Liver (tissue), 9 donors: ENCODE results near the gene SIK3. TPM values are rescaled to one million over a fixed set of nuclear protein-coding genes. Genes with fewer than 3 reads are reported as not detected.

Source experiments
- DNase-seq: peaks from one replicate; pipeline ENCODE4 v3.0.0-alpha.2; 2017; ENCODE audit warnings: low spot score
- H3K27ac ChIP-seq, 2 donors: one replicate each; pipeline ENCODE4 v1.7.0; 2013; ENCODE audit warnings: inconsistent platforms in 2 of 2, low read length in 2 of 2, control low read depth in 1 of 2, low read depth in 1 of 2, mild to moderate bottlenecking in 1 of 2
- H3K27me3 ChIP-seq, 4 donors: one replicate each; pipeline versions ENCODE4 v1.6.1 to v1.7.0; 2013; ENCODE audit warnings: low read length in 3 of 4, inconsistent platforms in 1 of 4, mild to moderate bottlenecking in 1 of 4, moderate library complexity in 1 of 4; ENCODE audit not compliant: control insufficient read depth in 4 of 4, insufficient read depth in 4 of 4
- H3K36me3 ChIP-seq, 4 donors: one replicate each; pipeline versions ENCODE4 v1.6.1 to v1.7.0; 2013; ENCODE audit warnings: low read length in 3 of 4, mild to moderate bottlenecking in 3 of 4, low read depth in 1 of 4, moderate library complexity in 1 of 4; ENCODE audit not compliant: control insufficient read depth in 4 of 4, insufficient read depth in 3 of 4
- H3K4me1 ChIP-seq, 4 donors: one replicate each; pipeline versions ENCODE4 v1.6.1 to v1.7.0; 2013; ENCODE audit warnings: low read length in 3 of 4, mild to moderate bottlenecking in 3 of 4, moderate library complexity in 1 of 4; ENCODE audit not compliant: control insufficient read depth in 4 of 4, insufficient read depth in 4 of 4
- H3K4me3 ChIP-seq, 3 donors: one replicate each; pipeline versions ENCODE4 v1.6.1 to v1.7.0; 2013; ENCODE audit warnings: low read length in 3 of 3, control low read depth in 1 of 3, low read depth in 1 of 3, mild to moderate bottlenecking in 1 of 3
- H3K9ac ChIP-seq, 2 donors: one replicate each; pipeline ENCODE4 v1.7.0; 2013; ENCODE audit warnings: low read length in 2 of 2, mild to moderate bottlenecking in 2 of 2, moderate library complexity in 2 of 2, control low read depth in 1 of 2, low read depth in 1 of 2
- H3K9me3 ChIP-seq, 4 donors: one replicate each; pipeline versions ENCODE4 v1.6.1 to v1.7.0; 2013; ENCODE audit warnings: low read length in 3 of 4; ENCODE audit not compliant: control insufficient read depth in 4 of 4
- EGR1 ChIP-seq, 2 donors: IDR thresholded peaks; 2 replicates each; pipeline ENCODE4 v1.6.1; 2016 to 2018; ENCODE audit warnings: antibody characterized with exemption in 2 of 2, low read depth in 2 of 2
- FOXA1 ChIP-seq: IDR thresholded peaks from 2 replicates; pipeline ENCODE4 v1.6.1; 2016; ENCODE audit warnings: antibody characterized with exemption
- GABPA ChIP-seq, 2 donors: IDR thresholded peaks in 1 of 2; conservative IDR thresholded peaks in 1 of 2; 2 replicates each; pipeline ENCODE4 v1.6.1; 2016; ENCODE audit warnings: antibody characterized with exemption in 2 of 2, mild to moderate bottlenecking in 1 of 2, moderate library complexity in 1 of 2
- HNF4A ChIP-seq, 2 donors: conservative IDR thresholded peaks; 2 replicates each; pipeline ENCODE4 v1.6.1; 2016; ENCODE audit warnings: antibody characterized with exemption in 2 of 2, mild to moderate bottlenecking in 2 of 2
- HNF4G ChIP-seq: IDR thresholded peaks from 2 replicates; pipeline ENCODE4 v1.6.1; 2016; ENCODE audit warnings: antibody characterized with exemption
- NR2F2 ChIP-seq: IDR thresholded peaks from 2 replicates; pipeline ENCODE4 v1.6.1; 2016; ENCODE audit warnings: antibody characterized with exemption
- RAD21 ChIP-seq, 2 donors: IDR thresholded peaks; 2 replicates each; pipeline ENCODE4 v1.6.1; 2016; ENCODE audit warnings: antibody characterized with exemption in 2 of 2, mild to moderate bottlenecking in 2 of 2
- RXRA ChIP-seq, 2 donors: IDR thresholded peaks; 2 replicates each; pipeline ENCODE4 v1.6.1; 2017 to 2018; ENCODE audit warnings: antibody characterized with exemption in 2 of 2, mild to moderate bottlenecking in 1 of 2
- SP1 ChIP-seq: IDR thresholded peaks from 2 replicates; pipeline ENCODE4 v1.6.1; 2018; ENCODE audit warnings: antibody characterized with exemption, mild to moderate bottlenecking
- TAF1 ChIP-seq: conservative IDR thresholded peaks from 2 replicates; pipeline ENCODE4 v1.6.1; 2016; ENCODE audit warnings: antibody characterized with exemption, mild to moderate bottlenecking
- YY1 ChIP-seq: IDR thresholded peaks from 2 replicates; pipeline ENCODE4 v1.6.1; 2016; ENCODE audit warnings: antibody characterized with exemption, mild to moderate bottlenecking
- WGBS: extraction: QIAGEN DNeasy Blood & Tissue Kit; methylation state at CpG from one replicate; pipeline ENCODE4 v1.1.7; 2013; 5-methylcytosine and 5-hydroxymethylcytosine counted together
- polyA plus RNA-seq, 2 donors: library from polyadenylated mRNA; stranded (reverse) in 1 of 2; unstranded in 1 of 2; fragments of 200-250 nt in 1 of 2; fragments of >200 nt in 1 of 2; fragmentation: Nextera tagmentation in 1 of 2; extraction: Ambion mirVana in 1 of 2; gene quantifications; one replicate each; pipeline versions ENCODE4 v1.2.1 to v1.2.3, GENCODE V29; 2013 to 2015
- total RNA-seq, 2 donors: library from RNA; depleted of rRNA; stranded (reverse); fragments of >200 nt; gene quantifications; one replicate each; pipeline ENCODE4 v1.2.3, GENCODE V29; 2014
- TF ChIP-seq, protein P1 (sequence below): fragments of 150-350 bp; IDR thresholded peaks from 2 replicates; pipeline ENCODE4 v1.5.1; 2017; ENCODE audit warnings: improper control_type of control experiment, low read depth, low read length; ENCODE audit not compliant: missing input control
- TF ChIP-seq, protein P2 (sequence below): IDR thresholded peaks from 2 replicates; pipeline ENCODE4 v1.6.1; 2016; ENCODE audit warnings: antibody characterized with exemption, mild to moderate bottlenecking
- TF ChIP-seq, protein P3 (sequence below): IDR thresholded peaks from 2 replicates; pipeline ENCODE4 v1.6.1; 2016; ENCODE audit warnings: antibody characterized with exemption
- TF ChIP-seq, protein P4 (sequence below): IDR thresholded peaks from 2 replicates; pipeline ENCODE4 v1.6.1; 2016; ENCODE audit warnings: antibody characterized with exemption
- donor health status: healthy.
- donor health status: healthy.
- donor health status: healthy.
- donor health status: healthy.
- donor health status: healthy.

The SIK3 gene
- total and polyA plus RNA-seq, 4 donors = 6.9 to 52.4 (median 14.4) TPM

GRCh38 chr11:116794851-116795250 is 303.4 kb downstream of the SIK3 start:
- WGBS = 90% methylated on average over 2 of the region's 2 CpGs
- Histone ChIP-seq H3K9ac (no peak overlapping the region), H3K36me3 (peaks cover 0 to 2% (median 0%) of the 10 kb centered on the region in 4 donors), H3K9me3 (no peaks in the 10 kb centered on the region), H3K27ac (no peak overlapping the region), H3K27me3 (no peaks in the 10 kb centered on the region), H3K4me1 (peaks cover 5 to 49% (median 33%) of the 10 kb centered on the region in 4 donors), H3K4me3 (no peak overlapping the region)
- no peak for DNase-seq
- TF ChIP-seq, protein P1, sequence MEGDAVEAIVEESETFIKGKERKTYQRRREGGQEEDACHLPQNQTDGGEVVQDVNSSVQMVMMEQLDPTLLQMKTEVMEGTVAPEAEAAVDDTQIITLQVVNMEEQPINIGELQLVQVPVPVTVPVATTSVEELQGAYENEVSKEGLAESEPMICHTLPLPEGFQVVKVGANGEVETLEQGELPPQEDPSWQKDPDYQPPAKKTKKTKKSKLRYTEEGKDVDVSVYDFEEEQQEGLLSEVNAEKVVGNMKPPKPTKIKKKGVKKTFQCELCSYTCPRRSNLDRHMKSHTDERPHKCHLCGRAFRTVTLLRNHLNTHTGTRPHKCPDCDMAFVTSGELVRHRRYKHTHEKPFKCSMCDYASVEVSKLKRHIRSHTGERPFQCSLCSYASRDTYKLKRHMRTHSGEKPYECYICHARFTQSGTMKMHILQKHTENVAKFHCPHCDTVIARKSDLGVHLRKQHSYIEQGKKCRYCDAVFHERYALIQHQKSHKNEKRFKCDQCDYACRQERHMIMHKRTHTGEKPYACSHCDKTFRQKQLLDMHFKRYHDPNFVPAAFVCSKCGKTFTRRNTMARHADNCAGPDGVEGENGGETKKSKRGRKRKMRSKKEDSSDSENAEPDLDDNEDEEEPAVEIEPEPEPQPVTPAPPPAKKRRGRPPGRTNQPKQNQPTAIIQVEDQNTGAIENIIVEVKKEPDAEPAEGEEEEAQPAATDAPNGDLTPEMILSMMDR = no peak
- TF ChIP-seq HNF4G (no peak), NR2F2 (no peak), EGR1 (IDR thresholded peaks at IDR 0.05; ENCODE audit: low read depth in 2 of 2) (no peak), TAF1 (no peak), RXRA (IDR thresholded peaks at IDR 0.05) (no peak), SP1 (no peak), YY1 (no peak), HNF4A (conservative IDR thresholded peaks at IDR 0.05) (no peak), RAD21 (IDR thresholded peaks at IDR 0.05) (no peak), GABPA (IDR thresholded peaks at IDR 0.05 in 1 of 2, conservative IDR thresholded peaks at IDR 0.05 in 1 of 2) (no peak), FOXA1 (no peak)
- TF ChIP-seq, protein P2, sequence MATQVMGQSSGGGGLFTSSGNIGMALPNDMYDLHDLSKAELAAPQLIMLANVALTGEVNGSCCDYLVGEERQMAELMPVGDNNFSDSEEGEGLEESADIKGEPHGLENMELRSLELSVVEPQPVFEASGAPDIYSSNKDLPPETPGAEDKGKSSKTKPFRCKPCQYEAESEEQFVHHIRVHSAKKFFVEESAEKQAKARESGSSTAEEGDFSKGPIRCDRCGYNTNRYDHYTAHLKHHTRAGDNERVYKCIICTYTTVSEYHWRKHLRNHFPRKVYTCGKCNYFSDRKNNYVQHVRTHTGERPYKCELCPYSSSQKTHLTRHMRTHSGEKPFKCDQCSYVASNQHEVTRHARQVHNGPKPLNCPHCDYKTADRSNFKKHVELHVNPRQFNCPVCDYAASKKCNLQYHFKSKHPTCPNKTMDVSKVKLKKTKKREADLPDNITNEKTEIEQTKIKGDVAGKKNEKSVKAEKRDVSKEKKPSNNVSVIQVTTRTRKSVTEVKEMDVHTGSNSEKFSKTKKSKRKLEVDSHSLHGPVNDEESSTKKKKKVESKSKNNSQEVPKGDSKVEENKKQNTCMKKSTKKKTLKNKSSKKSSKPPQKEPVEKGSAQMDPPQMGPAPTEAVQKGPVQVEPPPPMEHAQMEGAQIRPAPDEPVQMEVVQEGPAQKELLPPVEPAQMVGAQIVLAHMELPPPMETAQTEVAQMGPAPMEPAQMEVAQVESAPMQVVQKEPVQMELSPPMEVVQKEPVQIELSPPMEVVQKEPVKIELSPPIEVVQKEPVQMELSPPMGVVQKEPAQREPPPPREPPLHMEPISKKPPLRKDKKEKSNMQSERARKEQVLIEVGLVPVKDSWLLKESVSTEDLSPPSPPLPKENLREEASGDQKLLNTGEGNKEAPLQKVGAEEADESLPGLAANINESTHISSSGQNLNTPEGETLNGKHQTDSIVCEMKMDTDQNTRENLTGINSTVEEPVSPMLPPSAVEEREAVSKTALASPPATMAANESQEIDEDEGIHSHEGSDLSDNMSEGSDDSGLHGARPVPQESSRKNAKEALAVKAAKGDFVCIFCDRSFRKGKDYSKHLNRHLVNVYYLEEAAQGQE = no peak
- TF ChIP-seq, protein P3, sequence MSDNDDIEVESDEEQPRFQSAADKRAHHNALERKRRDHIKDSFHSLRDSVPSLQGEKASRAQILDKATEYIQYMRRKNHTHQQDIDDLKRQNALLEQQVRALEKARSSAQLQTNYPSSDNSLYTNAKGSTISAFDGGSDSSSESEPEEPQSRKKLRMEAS = no peak
- TF ChIP-seq, protein P4, sequence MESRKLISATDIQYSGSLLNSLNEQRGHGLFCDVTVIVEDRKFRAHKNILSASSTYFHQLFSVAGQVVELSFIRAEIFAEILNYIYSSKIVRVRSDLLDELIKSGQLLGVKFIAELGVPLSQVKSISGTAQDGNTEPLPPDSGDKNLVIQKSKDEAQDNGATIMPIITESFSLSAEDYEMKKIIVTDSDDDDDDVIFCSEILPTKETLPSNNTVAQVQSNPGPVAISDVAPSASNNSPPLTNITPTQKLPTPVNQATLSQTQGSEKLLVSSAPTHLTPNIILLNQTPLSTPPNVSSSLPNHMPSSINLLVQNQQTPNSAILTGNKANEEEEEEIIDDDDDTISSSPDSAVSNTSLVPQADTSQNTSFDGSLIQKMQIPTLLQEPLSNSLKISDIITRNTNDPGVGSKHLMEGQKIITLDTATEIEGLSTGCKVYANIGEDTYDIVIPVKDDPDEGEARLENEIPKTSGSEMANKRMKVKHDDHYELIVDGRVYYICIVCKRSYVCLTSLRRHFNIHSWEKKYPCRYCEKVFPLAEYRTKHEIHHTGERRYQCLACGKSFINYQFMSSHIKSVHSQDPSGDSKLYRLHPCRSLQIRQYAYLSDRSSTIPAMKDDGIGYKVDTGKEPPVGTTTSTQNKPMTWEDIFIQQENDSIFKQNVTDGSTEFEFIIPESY = no peak

- 96% methylated on average over 1 of the region's 1 CpG for WGBS
- H3K9ac ChIP-seq = no peak overlapping the region
- H3K27ac ChIP-seq = no peak overlapping the region
- peaks cover 5 to 57% (median 44%) of the 10 kb centered on the region in 4 donors for H3K4me1 ChIP-seq
- no peak for DNase-seq
- no peak overlapping the region for H3K4me3 ChIP-seq
- peaks cover 0 to 2% (median 0%) of the 10 kb centered on the region in 4 donors for H3K36me3 ChIP-seq
- H3K9me3 ChIP-seq = no peaks in the 10 kb centered on the region
- no peaks in the 10 kb centered on the region for H3K27me3 ChIP-seq
- TF ChIP-seq GABPA (IDR thresholded peaks at IDR 0.05 in 1 of 2, conservative IDR thresholded peaks at IDR 0.05 in 1 of 2) = no peak
- TF ChIP-seq, protein P4 = no peak
- TF ChIP-seq SP1 = no peak
- TF ChIP-seq YY1 = no peak
- TF ChIP-seq HNF4A (conservative IDR thresholded peaks at IDR 0.05) = no peak
- TF ChIP-seq FOXA1 = no peak
These were observed 304.5 kb downstream of the SIK3 start for GRCh38 chr11:116793772-116794097.
